AG04450 (cell line): ENCODE results near the gene RTN4RL2. TPM values are rescaled to one million over a fixed set of nuclear protein-coding genes. Genes with fewer than 3 reads are reported as not detected.

Experiments
- CTCF ChIA-PET: fragments of 300-600, 350-600 bp; formaldehyde crosslinking; extraction: SDS; loops from one replicate; lab custom pipeline; 2022; ENCODE audit warnings: antibody characterized with exemption, inconsistent platforms; lab: Charles Lee
- POLR2A ChIA-PET: fragments of 350-600 bp; formaldehyde crosslinking; extraction: SDS; loops from one replicate; lab custom pipeline; 2021; ENCODE audit warnings: antibody characterized with exemption, inconsistent platforms; lab: Yijun Ruan, JAX
- DNase-seq: peaks from one replicate; pipeline ENCODE4 v3.0.0-alpha.2; 2011; ENCODE audit warnings: low read depth, low spot score
- H3K27ac ChIP-seq: one replicate; pipeline ENCODE4 v1.5.1; 2012; ENCODE audit warnings: low read depth, low read length, control low read depth
- H3K27me3 ChIP-seq: one replicate; pipeline ENCODE4 v1.6.0; 2012; ENCODE audit warnings: low read length; ENCODE audit not compliant: control insufficient read depth, insufficient read depth
- H3K4me3 ChIP-seq: 2 replicates; pipeline ENCODE4 v1.5.1; 2011; ENCODE audit warnings: mild to moderate bottlenecking, low read depth, low read length, control low read depth
- H3K9me3 ChIP-seq: 2 replicates; pipeline ENCODE4 v1.5.1; 2012; ENCODE audit warnings: low read length; ENCODE audit not compliant: control insufficient read depth, insufficient read depth
- polyA plus RNA-seq: library from polyadenylated mRNA; depleted of rRNA; stranded (reverse); fragments of >200 nt; gene quantifications from 2 replicates; pipeline ENCODE4 v1.2.3, GENCODE V29; 2011
- TF ChIP-seq, protein P1 (sequence below): IDR thresholded peaks from 2 replicates; pipeline ENCODE4 v1.5.1; 2011; ENCODE audit warnings: low read depth, low read length, control low read depth, inconsistent platforms

Gene RTN4RL2
- polyA plus RNA-seq, 1 experiment = 0.11 TPM

DNA sequence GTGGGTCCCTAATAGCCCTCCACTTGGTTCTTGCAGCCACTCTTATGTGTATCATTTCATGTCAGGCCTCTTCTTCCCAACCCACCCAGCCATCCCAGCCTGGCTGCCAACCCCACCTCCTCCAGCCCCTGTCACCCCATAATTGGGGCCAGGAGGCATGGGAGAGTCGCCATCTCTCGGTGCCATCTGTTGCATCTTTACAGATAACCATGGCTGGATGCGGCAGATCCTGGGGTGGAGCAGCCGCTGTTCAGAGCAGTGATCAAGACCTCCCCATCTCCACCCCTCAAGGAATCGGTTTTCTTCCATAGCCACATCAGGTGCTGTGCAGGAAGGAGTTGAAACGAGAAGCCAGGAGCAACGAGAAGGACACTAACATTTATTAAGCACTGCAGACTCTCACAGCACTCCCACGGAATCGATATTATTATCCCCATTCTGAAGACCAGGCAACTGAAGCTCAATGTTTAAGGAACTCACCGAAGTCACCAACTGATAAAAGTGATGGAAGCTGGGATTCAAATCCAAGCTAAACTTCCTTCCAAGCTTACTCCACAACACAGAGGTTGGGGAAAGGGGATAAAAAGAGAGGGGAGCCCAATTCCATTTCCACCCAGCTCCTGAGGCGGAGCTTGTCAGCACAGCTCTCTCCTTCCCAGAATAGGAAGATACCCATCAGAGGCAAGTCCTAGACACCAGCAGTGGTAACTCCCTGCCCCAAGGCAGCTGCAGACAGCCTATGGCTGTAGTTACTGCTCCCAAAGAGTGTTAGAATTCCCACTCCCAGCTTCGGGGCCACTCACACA is 52.5 kb downstream of the RTN4RL2 start:
- Histone ChIP-seq H3K9me3 (no peaks in the 10 kb centered on the region; the same call in 1 of the 2 replicates), H3K27me3 (no peaks in the 10 kb centered on the region), H3K27ac (no peak overlapping the region), H3K4me3 (peak overlapping the region; percentile 10; the same call in 1 of the 2 replicates)
- POLR2A ChIA-PET = interaction anchor here (0.5 kb wide), 1 partner anchor 176 kb away, joined by 3 read pairs; no protein-coding TSS in a partner anchor
- CTCF ChIA-PET = interaction anchor here (1.0 to 6.4 kb wide), 5 partner anchors 11 to 54 kb away, joined by 3 to 52 read pairs (median 24); partner anchors contain the start of gene RTN4RL2
- TF ChIP-seq, protein P1, sequence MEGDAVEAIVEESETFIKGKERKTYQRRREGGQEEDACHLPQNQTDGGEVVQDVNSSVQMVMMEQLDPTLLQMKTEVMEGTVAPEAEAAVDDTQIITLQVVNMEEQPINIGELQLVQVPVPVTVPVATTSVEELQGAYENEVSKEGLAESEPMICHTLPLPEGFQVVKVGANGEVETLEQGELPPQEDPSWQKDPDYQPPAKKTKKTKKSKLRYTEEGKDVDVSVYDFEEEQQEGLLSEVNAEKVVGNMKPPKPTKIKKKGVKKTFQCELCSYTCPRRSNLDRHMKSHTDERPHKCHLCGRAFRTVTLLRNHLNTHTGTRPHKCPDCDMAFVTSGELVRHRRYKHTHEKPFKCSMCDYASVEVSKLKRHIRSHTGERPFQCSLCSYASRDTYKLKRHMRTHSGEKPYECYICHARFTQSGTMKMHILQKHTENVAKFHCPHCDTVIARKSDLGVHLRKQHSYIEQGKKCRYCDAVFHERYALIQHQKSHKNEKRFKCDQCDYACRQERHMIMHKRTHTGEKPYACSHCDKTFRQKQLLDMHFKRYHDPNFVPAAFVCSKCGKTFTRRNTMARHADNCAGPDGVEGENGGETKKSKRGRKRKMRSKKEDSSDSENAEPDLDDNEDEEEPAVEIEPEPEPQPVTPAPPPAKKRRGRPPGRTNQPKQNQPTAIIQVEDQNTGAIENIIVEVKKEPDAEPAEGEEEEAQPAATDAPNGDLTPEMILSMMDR = no peak
- no peak for DNase-seq

DNA sequence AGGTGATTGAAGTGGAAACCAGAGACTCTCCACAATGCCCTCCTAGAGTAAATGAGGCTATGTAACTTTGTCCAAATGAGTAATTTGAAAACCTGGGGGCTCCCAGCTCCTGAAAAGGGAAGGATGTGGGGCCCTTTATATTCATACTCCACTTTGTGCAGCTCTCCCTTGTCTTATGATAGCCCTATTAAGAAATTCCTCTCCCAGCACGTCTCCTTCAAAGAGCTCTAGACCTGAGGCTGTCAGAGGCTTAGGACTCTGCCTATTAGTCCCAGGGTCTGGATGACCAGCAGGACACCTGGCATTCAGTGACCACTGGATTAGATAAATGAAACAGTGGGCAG is 53.1 kb downstream of the RTN4RL2 start:
- Histone ChIP-seq H3K4me3 (peak overlapping the region; percentile 85), H3K27ac (no peak overlapping the region), H3K9me3 (no peaks in the 10 kb centered on the region; the same call in 1 of the 2 replicates), H3K27me3 (no peaks in the 10 kb centered on the region)
- CTCF ChIA-PET = interaction anchor here (1.0 to 6.4 kb wide), 6 partner anchors 12 to 55 kb away, joined by 3 to 52 read pairs (median 14); partner anchors contain the start of gene RTN4RL2
- no peak for DNase-seq
- POLR2A ChIA-PET = interaction anchor here (0.5 kb wide), 1 partner anchor 177 kb away, joined by 3 read pairs; no protein-coding TSS in a partner anchor
- TF ChIP-seq, protein P1 = no peak

DNA sequence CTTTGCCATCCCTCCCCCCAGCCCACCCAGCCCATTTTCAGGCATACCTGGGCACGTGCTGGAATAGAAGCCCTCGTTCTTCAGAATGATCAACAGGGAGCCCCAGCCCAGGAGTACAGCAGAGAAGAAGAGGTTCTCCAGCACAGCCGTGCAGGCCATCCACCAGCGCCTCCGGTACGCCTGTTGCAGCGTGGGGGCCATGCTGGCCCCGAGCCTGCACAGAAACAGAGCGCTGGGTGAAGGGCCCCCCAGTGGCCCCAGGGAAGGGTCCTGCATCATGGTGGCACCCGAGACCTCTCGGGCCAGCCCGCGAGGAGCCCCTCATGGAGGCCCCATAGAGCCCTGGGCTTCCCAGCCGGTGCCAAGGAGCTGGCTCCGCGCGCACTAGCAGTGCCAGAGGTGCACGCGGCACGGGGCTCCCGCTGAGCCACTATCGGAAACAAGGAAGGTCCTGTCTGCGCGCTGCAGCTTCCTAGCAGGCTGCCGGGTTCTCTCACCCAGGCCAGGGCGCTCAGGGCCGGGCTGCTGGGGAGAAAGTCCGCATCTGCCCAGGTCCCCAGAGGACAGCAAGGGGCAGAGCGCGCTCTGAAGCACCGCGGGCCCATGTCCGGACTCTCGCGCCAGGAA is 53.7 kb downstream of the RTN4RL2 start:
- Histone ChIP-seq H3K4me3 (peak overlapping the region; percentile 85), H3K27me3 (no peaks in the 10 kb centered on the region), H3K27ac (no peak overlapping the region), H3K9me3 (no peaks in the 10 kb centered on the region; the same call in 1 of the 2 replicates)
- ChIA-PET POLR2A (interaction anchor here (0.6 to 0.8 kb wide), 3 partner anchors 8 to 54 kb away, joined by 3 to 5 read pairs (median 3); no protein-coding TSS in a partner anchor), CTCF (interaction anchor here (0.6 to 6.4 kb wide), 8 partner anchors 12 to 55 kb away, joined by 3 to 52 read pairs (median 4); partner anchors contain the start of gene RTN4RL2)
- no peak for DNase-seq
- TF ChIP-seq, protein P1 = no peak

DNA sequence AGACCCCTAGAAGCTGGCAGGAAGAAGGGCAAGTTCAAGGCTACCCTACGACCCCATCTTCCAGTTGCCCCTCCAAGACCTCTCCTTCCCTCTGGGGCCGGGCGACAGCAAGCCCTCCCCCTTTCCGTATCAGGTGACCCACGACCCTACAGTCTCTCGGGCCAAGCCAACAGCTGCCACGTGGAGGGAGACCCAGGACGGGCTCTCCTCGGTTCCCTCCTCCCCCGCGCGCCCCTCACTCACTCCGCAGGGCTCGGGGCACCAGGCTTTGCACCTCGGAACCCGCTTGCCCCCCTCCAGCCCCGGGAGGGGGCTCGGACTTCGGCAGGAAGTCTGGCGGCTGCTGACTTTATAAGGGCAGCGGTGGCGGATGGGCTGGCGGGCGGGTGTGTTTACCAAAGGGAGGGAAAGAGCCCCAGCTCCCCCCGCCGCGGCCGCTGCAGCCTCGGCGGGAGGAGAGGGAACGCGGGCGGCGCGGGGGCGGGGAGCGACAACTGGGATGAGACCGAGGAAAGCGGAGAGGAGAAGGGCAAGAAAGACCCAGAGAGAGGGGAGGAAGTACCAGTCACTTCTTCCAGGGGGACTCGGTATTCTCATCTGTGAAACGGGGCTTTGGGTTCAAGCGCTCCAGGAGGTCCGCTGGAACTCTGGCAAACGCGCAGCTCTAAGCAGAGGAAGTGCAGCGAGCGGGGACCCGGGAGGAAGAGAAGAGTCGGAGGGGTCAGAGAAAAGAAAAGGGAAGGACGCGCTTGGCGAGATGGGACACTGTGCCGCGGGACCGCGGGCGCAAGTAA is 54.4 kb downstream of the RTN4RL2 start:
- no peaks in the 10 kb centered on the region for H3K27me3 ChIP-seq
- CTCF ChIA-PET = interaction anchor here (0.6 to 6.4 kb wide), 7 partner anchors 12 to 56 kb away, joined by 3 to 52 read pairs (median 4); partner anchors contain the start of gene RTN4RL2
- POLR2A ChIA-PET = interaction anchor here (0.6 to 0.8 kb wide), 3 partner anchors 9 to 55 kb away, joined by 3 to 5 read pairs (median 3); no protein-coding TSS in a partner anchor
- H3K4me3 ChIP-seq = peak overlapping the region; percentile 85
- TF ChIP-seq, protein P1 = no peak
- H3K27ac ChIP-seq = peak overlapping the region; percentile 57
- DNase-seq = no peak
- H3K9me3 ChIP-seq = no peaks in the 10 kb centered on the region; the same call in 1 of the 2 replicates
